Measurements from ENCODE around the gene NIBAN1. TPM values are rescaled to one million over a fixed set of nuclear protein-coding genes. Genes with fewer than 3 reads are reported as not detected.

The NIBAN1 gene, protein sequence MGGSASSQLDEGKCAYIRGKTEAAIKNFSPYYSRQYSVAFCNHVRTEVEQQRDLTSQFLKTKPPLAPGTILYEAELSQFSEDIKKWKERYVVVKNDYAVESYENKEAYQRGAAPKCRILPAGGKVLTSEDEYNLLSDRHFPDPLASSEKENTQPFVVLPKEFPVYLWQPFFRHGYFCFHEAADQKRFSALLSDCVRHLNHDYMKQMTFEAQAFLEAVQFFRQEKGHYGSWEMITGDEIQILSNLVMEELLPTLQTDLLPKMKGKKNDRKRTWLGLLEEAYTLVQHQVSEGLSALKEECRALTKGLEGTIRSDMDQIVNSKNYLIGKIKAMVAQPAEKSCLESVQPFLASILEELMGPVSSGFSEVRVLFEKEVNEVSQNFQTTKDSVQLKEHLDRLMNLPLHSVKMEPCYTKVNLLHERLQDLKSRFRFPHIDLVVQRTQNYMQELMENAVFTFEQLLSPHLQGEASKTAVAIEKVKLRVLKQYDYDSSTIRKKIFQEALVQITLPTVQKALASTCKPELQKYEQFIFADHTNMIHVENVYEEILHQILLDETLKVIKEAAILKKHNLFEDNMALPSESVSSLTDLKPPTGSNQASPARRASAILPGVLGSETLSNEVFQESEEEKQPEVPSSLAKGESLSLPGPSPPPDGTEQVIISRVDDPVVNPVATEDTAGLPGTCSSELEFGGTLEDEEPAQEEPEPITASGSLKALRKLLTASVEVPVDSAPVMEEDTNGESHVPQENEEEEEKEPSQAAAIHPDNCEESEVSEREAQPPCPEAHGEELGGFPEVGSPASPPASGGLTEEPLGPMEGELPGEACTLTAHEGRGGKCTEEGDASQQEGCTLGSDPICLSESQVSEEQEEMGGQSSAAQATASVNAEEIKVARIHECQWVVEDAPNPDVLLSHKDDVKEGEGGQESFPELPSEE
- 0.32 TPM for polyA plus RNA-seq (2012; ENCODE audit: insufficient read depth, insufficient read length, low read depth)

GRCh38 chr1:184974056-184974836, at the start of gene NIBAN1:
Gene NIBAN1 (minus strand): TSS chr1:184974508. CDS start chr1:184974356, 152 bp downstream.
- Histone ChIP-seq H3K36me3 (no peaks in the 10 kb centered on the region), H3K9me3 (no peaks in the 10 kb centered on the region), H3K27me3 (peaks cover 59% of the 10 kb centered on the region), H3K4me1 (no peaks in the 10 kb centered on the region), H3K4me3 (ENCODE audit: low read depth, low read length) (peak within 1 kb of the TSS; percentile 53)
- peak; percentile 15 for DNase-seq
- TF ChIP-seq, protein P1, sequence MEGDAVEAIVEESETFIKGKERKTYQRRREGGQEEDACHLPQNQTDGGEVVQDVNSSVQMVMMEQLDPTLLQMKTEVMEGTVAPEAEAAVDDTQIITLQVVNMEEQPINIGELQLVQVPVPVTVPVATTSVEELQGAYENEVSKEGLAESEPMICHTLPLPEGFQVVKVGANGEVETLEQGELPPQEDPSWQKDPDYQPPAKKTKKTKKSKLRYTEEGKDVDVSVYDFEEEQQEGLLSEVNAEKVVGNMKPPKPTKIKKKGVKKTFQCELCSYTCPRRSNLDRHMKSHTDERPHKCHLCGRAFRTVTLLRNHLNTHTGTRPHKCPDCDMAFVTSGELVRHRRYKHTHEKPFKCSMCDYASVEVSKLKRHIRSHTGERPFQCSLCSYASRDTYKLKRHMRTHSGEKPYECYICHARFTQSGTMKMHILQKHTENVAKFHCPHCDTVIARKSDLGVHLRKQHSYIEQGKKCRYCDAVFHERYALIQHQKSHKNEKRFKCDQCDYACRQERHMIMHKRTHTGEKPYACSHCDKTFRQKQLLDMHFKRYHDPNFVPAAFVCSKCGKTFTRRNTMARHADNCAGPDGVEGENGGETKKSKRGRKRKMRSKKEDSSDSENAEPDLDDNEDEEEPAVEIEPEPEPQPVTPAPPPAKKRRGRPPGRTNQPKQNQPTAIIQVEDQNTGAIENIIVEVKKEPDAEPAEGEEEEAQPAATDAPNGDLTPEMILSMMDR (IDR thresholded peaks at IDR 0.05; ENCODE audit: low read depth, low read length), result no peak

DNA sequence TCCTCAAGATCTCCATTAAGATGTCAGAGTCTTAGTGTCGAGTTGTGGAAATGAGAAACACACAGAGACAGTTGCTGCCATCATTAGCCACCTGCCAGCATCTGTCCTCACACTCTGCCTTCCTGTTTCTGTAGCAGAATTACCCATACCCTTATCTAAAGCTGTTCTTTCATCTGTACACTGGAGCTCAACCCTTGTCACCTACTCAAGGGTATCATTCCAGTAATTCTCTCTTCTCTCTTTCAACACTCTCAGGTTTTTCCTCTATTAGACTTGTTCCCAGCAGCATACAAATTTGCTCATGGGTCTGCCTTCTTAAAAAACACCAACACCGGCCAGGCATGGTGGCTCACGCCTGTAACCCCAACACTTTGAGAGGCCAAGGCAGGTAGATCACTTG, 43.7 kb upstream of the NIBAN1 start:
- TF ChIP-seq, protein P1 (IDR thresholded peaks at IDR 0.05; ENCODE audit: low read depth, low read length), result no peak
- DNase-seq, result no peak
- Histone ChIP-seq H3K9me3 (no peaks in the 10 kb centered on the region), H3K27me3 (no peaks in the 10 kb centered on the region), H3K4me1 (no peaks in the 10 kb centered on the region), H3K4me3 (ENCODE audit: low read depth, low read length) (no peak overlapping the region), H3K36me3 (no peaks in the 10 kb centered on the region)

GRCh38 chr1:185017338-185017737, 43.0 kb upstream of the NIBAN1 start:
- DNase-seq, result no peak
- TF ChIP-seq, protein P1 (IDR thresholded peaks at IDR 0.05; ENCODE audit: low read depth, low read length), result no peak
- no peaks in the 10 kb centered on the region for H3K9me3 ChIP-seq
- H3K4me1 ChIP-seq, result no peaks in the 10 kb centered on the region
- H3K27me3 ChIP-seq, result no peaks in the 10 kb centered on the region
- no peaks in the 10 kb centered on the region for H3K36me3 ChIP-seq
- no peak overlapping the region for H3K4me3 ChIP-seq (ENCODE audit: low read depth, low read length)

DNA sequence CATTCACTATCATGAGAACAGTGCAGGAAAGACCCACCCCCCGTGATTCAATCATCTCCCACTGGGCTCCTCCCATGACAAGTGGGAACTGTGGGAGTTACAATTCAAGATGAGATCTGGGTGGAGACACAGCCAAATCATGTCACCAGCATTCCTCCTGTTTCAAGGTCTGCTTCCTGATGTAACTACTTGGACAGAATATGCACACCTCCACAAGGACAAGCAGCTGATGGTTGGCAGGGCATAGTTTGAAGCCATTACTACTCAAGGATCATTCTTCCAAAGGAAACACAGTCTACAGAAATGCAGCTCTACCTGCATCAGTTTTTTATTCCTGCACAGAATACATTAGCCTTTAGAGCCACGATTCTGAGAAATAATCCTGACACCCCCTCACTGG, 42.6 kb upstream of the NIBAN1 start:
- no peak for DNase-seq
- no peaks in the 10 kb centered on the region for H3K27me3 ChIP-seq
- H3K36me3 ChIP-seq, result no peaks in the 10 kb centered on the region
- no peak overlapping the region for H3K4me3 ChIP-seq (ENCODE audit: low read depth, low read length)
- H3K9me3 ChIP-seq, result no peaks in the 10 kb centered on the region
- TF ChIP-seq, protein P1 (IDR thresholded peaks at IDR 0.05; ENCODE audit: low read depth, low read length), result no peak
- no peaks in the 10 kb centered on the region for H3K4me1 ChIP-seq

DNA sequence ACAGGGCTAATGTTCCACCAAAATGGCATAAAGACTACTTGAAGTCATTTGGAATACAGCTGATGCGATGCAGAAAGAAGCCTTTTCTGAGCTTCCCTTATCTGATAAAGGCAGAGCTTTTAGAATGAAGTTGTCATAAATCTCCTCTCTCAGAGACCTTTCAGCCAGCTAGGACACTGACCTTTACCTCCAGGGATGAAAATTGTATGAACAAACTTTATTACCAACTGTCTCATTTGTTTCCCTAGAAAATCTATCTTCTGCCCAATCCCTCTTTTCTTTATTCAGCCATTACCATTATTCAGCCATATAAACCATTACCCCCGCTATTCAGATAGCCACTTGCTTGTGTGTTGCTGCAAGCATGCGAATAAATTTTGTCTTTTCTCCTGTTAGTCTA, 41.3 kb upstream of the NIBAN1 start:
- Histone ChIP-seq H3K4me1 (no peaks in the 10 kb centered on the region), H3K36me3 (no peaks in the 10 kb centered on the region), H3K4me3 (ENCODE audit: low read depth, low read length) (no peak overlapping the region), H3K27me3 (no peaks in the 10 kb centered on the region), H3K9me3 (no peaks in the 10 kb centered on the region)
- TF ChIP-seq, protein P1 (IDR thresholded peaks at IDR 0.05; ENCODE audit: low read depth, low read length), result no peak
- no peak for DNase-seq
